Measurements from ENCODE around the gene SLC22A23. TPM values are rescaled to one million over a fixed set of nuclear protein-coding genes. Genes with fewer than 3 reads are reported as not detected.
A peak's percentile ranks its signal among the peaks of the same experiment; 100 is the strongest.

SLC22A23 gene
- total and polyA plus RNA-seq, 2 experiments from 2014 or later: 6.1 to 38.3 TPM

GRCh38 chr6:3339811-3340210 is 117.0 kb downstream of the SLC22A23 start (continued):
- TF ChIP-seq ZNF462 (CRISPR knock-in tag; IDR thresholded peaks at IDR 0.05) (no peak), ETS1 (IDR thresholded peaks at IDR 0.05) (no peak), NANOG (IDR thresholded peaks at IDR 0.05; ENCODE audit: borderline replicate concordance) (no peak)

DNA sequence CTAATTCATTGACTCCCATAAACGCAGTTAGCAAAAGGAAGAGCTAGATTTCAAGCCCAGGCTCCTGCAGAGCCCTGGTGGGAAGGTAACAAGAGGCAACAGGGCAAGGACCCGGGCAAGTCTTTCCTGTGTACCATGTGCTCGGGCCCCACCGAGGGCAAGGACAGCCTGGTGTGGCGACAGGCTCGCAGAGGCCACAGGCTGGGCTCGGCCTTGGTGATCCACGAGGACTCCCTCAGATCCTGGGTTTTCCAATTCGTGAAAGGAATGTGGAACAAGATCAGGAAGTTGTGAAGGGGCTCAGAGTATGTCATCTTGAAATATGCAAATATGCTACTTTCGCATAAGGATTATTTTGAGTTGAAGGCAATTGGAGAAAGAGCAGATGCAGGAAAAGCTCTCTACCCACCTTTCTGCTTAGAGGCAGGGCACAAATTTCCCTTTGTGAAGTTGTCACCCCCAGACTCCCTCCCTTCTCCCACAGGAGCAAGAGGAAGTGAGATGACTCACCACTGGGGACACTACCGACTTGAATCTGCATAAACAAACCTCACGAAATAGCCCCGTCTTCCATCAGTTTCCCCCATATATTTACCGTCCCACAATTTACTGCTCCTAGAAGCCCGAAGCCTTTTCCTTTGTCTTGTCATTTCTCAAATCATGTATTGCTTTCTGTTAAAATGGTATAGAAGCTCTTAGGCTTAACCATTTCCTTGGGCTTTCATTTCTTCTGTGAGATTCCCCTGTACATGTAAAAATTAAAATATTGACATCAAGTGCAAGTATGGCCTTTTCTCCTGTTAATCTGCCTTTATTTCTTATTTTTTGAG is 119.1 kb downstream of the SLC22A23 start:
- H3K4me2 ChIP-seq: peak overlapping the region; percentile 52; the same call in 1 of the 2 replicates
- TF ChIP-seq POLR2AphosphoS5 (IDR thresholded peaks at IDR 0.05; ENCODE audit: low read depth) (no peak), ZNF462 (CRISPR knock-in tag; IDR thresholded peaks at IDR 0.05) (0 out of 2 replicates have a peak, but pooled peaks have one; percentile 22), ZNF114 (CRISPR knock-in tag; IDR thresholded peaks at IDR 0.05) (no peak), EZH2phosphoT487 (IDR thresholded peaks at IDR 0.05; ENCODE audit: unreplicated experiment) (no peak)

More for the DNA sequence above, 119.1 kb downstream of the SLC22A23 start:
- Mint-ChIP-seq H3K4me1 (peaks cover 88% of the 10 kb centered on the region), H3K36me3 (ENCODE audit: low read depth) (no peaks in the 10 kb centered on the region; the same call in 2 of the 3 replicates), H3K27me3 (ENCODE audit: insufficient read depth, low read depth, poor library complexity) (peaks cover 22% of the 10 kb centered on the region), H3K4me3 (peak overlapping the region; percentile 5; the same call in 2 of the 3 replicates), H3K27ac (peak overlapping the region; percentile 92), H3K9me3 (no peaks in the 10 kb centered on the region; the same call in 2 of the 3 replicates)
- no peaks in the 10 kb centered on the region for H3K27me3 ChIP-seq (ENCODE audit: insufficient read depth)
- peaks cover 47% of the 10 kb centered on the region for H3K79me2 ChIP-seq (replicated peaks; ENCODE audit: insufficient read depth)
- H3K9me2 ChIP-seq (ENCODE audit: insufficient read depth): no peaks in the 10 kb centered on the region
- H2AFZ ChIP-seq: no peak overlapping the region
- peak overlapping the region; percentile 83 for H3K27ac ChIP-seq (ENCODE audit: low read depth)
- no peaks in the 10 kb centered on the region for H3K36me3 ChIP-seq (ENCODE audit: insufficient read depth)
- H3K4me3 ChIP-seq: no peak overlapping the region
- H3K4me1 ChIP-seq (ENCODE audit: insufficient read depth): peaks cover 70% of the 10 kb centered on the region
- no peaks in the 10 kb centered on the region; the same call in 1 of the 2 replicates for H3F3A ChIP-seq (replicated peaks; ENCODE audit: low read depth)
- DNase-seq (ENCODE audit: low spot score) (peak; percentile 58), ATAC-seq (peak; percentile 10; the same call in 2 of the 3 replicates)
- H4K20me1 ChIP-seq (replicated peaks; ENCODE audit: insufficient read depth): no peaks in the 10 kb centered on the region
